ENCODE data around the gene CYB5RL. TPM values are rescaled to one million over a fixed set of nuclear protein-coding genes. Genes with fewer than 3 reads are reported as not detected.

Gene CYB5RL
- total RNA-seq, 6 donors from 2014 or later, result 2.7 to 10.0 (median 6.6) TPM

DNA sequence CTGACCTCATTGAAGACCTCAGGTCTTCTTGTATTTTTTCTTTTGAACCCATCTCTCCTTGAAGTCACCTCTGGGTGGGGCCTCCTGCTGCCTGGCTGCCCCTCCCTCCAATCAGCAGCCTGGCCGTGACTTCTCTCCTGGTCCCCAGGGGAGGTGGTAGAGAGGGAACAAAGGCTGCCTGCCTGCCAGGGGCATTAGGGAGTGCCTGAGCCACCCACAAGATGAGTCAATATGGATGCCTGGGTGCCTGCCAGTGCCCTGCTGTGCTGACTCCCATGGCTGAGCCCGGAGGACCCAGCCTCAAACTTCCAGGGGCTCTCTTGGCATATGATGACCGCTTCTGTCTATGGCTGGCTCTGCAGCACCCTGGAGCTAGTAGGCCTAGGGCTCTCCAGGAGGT, 41.8 kb downstream of the CYB5RL start:
- Histone ChIP-seq H3K4me3 (no peak overlapping the region), H3K27me3 (no peaks in the 10 kb centered on the region), H3K4me1 (peaks cover 0 to 10% (median 3%) of the 10 kb centered on the region in 4 donors), H3K27ac (no peak overlapping the region), H3K9me3 (no peaks in the 10 kb centered on the region), H3K36me3 (no peaks in the 10 kb centered on the region)
- WGBS, 2 donors, result 50 to 87% methylated on average over 1 to 3 of the region's 3 CpGs
- TF ChIP-seq POLR2AphosphoS5 (IDR thresholded peaks at IDR 0.05) (no peak), POLR2A (IDR thresholded peaks at IDR 0.05) (no peak), EP300 (IDR thresholded peaks at IDR 0.05) (no peak)
- TF ChIP-seq, protein P1, sequence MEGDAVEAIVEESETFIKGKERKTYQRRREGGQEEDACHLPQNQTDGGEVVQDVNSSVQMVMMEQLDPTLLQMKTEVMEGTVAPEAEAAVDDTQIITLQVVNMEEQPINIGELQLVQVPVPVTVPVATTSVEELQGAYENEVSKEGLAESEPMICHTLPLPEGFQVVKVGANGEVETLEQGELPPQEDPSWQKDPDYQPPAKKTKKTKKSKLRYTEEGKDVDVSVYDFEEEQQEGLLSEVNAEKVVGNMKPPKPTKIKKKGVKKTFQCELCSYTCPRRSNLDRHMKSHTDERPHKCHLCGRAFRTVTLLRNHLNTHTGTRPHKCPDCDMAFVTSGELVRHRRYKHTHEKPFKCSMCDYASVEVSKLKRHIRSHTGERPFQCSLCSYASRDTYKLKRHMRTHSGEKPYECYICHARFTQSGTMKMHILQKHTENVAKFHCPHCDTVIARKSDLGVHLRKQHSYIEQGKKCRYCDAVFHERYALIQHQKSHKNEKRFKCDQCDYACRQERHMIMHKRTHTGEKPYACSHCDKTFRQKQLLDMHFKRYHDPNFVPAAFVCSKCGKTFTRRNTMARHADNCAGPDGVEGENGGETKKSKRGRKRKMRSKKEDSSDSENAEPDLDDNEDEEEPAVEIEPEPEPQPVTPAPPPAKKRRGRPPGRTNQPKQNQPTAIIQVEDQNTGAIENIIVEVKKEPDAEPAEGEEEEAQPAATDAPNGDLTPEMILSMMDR (IDR thresholded peaks at IDR 0.05), result no peak
- DNase-seq (peak in 1 of 2 donors; percentile 17), ATAC-seq (ENCODE audit: low FRiP score in 2 of 2) (no peak)

DNA sequence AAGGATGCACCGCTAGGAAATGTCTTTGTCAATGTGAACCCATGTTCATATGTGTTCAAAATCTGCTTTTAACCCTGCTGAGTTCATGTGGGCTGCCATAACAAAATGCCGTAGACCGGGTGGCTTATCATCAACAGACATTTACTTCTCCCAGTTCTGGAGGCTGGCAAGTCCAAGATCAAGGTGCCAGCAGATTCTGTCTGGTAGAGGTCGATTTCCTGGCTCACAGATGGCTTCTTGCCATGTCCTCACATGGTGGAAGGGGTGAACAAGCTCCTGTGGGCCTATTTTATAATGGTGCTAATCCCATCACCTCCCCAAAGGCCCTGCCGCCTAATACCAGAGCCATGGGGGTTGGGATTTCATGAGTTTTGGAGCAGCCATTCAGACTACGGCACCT, 42.4 kb downstream of the CYB5RL start:
- DNase-seq (no peak), ATAC-seq (ENCODE audit: low FRiP score in 2 of 2) (no peak)
- TF ChIP-seq EP300 (IDR thresholded peaks at IDR 0.05), result no peak
- no peak for TF ChIP-seq POLR2A (IDR thresholded peaks at IDR 0.05)
- TF ChIP-seq, protein P1 (IDR thresholded peaks at IDR 0.05), result no peak
- no peak for TF ChIP-seq POLR2AphosphoS5 (IDR thresholded peaks at IDR 0.05)
- H3K4me1 ChIP-seq, result peaks cover 0 to 10% (median 3%) of the 10 kb centered on the region in 4 donors
- no peak overlapping the region for H3K27ac ChIP-seq
- H3K4me3 ChIP-seq, result no peak overlapping the region
- H3K36me3 ChIP-seq, result no peaks in the 10 kb centered on the region
- WGBS, 2 donors, result 82 to 90% methylated on average over 5 to 6 of the region's 6 CpGs
- no peaks in the 10 kb centered on the region for H3K9me3 ChIP-seq
- no peaks in the 10 kb centered on the region for H3K27me3 ChIP-seq

DNA sequence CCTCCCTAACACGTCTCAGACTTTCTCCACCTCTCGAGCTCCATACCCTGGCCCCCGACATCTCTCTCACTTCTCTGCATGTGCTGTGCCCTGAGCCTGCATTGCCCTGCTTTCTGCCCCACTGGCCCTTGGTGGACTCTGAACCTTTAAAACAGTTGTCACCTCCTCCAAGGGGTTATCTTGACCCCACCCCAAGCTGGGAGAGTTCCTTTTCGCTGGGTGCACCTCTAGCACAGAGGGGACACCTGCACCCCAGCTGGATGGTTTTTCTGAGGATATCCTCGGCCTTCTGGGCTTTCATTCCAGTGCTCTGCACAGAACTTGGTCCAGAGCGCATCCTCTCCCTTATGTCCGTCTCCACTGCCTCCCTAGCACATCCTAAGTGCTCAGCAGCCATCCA, 42.8 kb downstream of the CYB5RL start:
- Histone ChIP-seq H3K27ac (no peak overlapping the region), H3K9me3 (no peaks in the 10 kb centered on the region), H3K27me3 (no peaks in the 10 kb centered on the region), H3K36me3 (no peaks in the 10 kb centered on the region), H3K4me1 (peaks cover 0 to 10% (median 3%) of the 10 kb centered on the region in 4 donors), H3K4me3 (no peak overlapping the region)
- WGBS, 2 donors, result 92 to 97% methylated on average over 7 of the region's 7 CpGs
- TF ChIP-seq POLR2A (IDR thresholded peaks at IDR 0.05) (no peak), POLR2AphosphoS5 (IDR thresholded peaks at IDR 0.05) (no peak), EP300 (IDR thresholded peaks at IDR 0.05) (no peak)
- TF ChIP-seq, protein P1 (IDR thresholded peaks at IDR 0.05), result no peak
- DNase-seq, result no peak
- no peak for ATAC-seq (ENCODE audit: low FRiP score in 2 of 2)

DNA sequence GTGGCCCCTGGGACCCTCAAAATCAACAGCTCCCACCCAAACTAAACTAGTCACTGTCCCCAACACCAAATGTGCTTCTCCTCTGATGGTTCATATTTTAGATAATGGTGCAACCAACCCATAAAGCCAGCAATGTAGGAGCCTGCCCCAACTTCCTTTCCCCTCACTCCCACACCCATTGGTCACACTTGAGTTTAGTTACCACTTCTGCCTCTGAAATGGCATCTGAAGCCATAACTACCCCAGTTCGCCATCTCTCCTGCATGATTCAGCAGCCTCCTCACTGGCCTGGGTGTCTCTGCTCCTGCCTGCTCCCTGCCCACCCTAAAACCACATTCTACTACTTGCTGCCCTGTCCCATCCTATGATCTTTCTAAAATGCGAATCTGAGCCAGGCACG, 43.6 kb downstream of the CYB5RL start:
- H3K27me3 ChIP-seq, result no peaks in the 10 kb centered on the region
- no peak for ATAC-seq (ENCODE audit: low FRiP score in 2 of 2)
- DNase-seq, result no peak
- H3K4me3 ChIP-seq, result no peak overlapping the region
- TF ChIP-seq EP300 (IDR thresholded peaks at IDR 0.05), result no peak
- TF ChIP-seq POLR2A (IDR thresholded peaks at IDR 0.05), result no peak
- TF ChIP-seq POLR2AphosphoS5 (IDR thresholded peaks at IDR 0.05), result no peak
- TF ChIP-seq, protein P1 (IDR thresholded peaks at IDR 0.05), result no peak
- H3K4me1 ChIP-seq, result peaks cover 0 to 10% (median 3%) of the 10 kb centered on the region in 4 donors
- no peak overlapping the region for H3K27ac ChIP-seq
- no peaks in the 10 kb centered on the region for H3K36me3 ChIP-seq
- 73 to 85% methylated on average over 3 of the region's 3 CpGs for WGBS, 2 donors
- H3K9me3 ChIP-seq, result no peaks in the 10 kb centered on the region

Measured in upper lobe of left lung (tissue), 6 donors.